ENCODE measurements around the gene ADSS2.
A peak's percentile ranks its signal among the peaks of the same experiment; 100 is the strongest.

ADSS2 gene

GRCh38 chr1:244362476-244362875 lies 89.2 kb downstream of the ADSS2 start:
- no peak for FAIRE-seq

- FAIRE-seq, result peak; percentile 28
Observed at GRCh38 chr1:244361764-244362473, 89.8 kb downstream of the ADSS2 start.
